DOHH2 (cell line): ENCODE measurements around the gene PHACTR1.

ENCODE experiments used
- CTCF ChIP-seq: fragments of 200-600 bp; sonication (generic); IDR thresholded peaks from one replicate; pipeline ENCODE4 v1.5.1; 2014; ENCODE audit warnings: antibody characterized with exemption, mild to moderate bottlenecking, low read depth, low read length; ENCODE audit not compliant: poor library complexity, severe bottlenecking
- EZH2phosphoT487 ChIP-seq: fragments of 200-600 bp; sonication (generic); IDR thresholded peaks from 2 replicates; pipeline ENCODE4 v1.6.1; 2017; ENCODE audit warnings: borderline replicate concordance, mild to moderate bottlenecking, antibody characterized with exemption, low read length, moderate library complexity, mixed read lengths

GRCh38 chr6:13304580-13305260, 588.2 kb downstream of the PHACTR1 start:
- no peak for TF ChIP-seq CTCF
- TF ChIP-seq EZH2phosphoT487: no peak
